ENCODE results near the gene FAM227A. TPM values are rescaled to one million over a fixed set of nuclear protein-coding genes. Genes with fewer than 3 reads are reported as not detected.

The FAM227A gene
- total and polyA plus RNA-seq, 7 experiments from 2014 or later = 0.05 to 1.0 (median 0.30) TPM; not detected in 3

DNA sequence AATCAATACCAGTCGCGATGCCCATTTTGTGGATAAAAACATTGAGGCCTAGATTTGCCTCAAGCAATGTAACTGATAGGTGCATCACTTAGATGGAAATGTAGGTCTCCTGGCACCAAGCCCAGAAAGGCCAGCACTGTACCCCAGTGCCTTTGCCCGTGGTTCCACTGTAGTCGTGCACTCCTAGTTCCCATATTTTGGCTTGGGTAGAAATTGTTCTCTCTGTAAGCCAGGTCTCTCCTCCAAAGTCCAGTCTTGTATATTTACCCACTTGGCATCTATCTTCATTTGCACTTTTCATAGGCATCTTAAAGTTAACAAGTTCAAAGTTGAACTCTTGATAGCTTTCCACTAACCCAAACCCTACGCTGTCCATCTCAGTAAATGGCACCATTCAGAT lies 44.6 kb downstream of the FAM227A start:
- H3K27ac Mint-ChIP-seq = no peak overlapping the region
- H3K4me1 Mint-ChIP-seq = no peaks in the 10 kb centered on the region
- H3K4me3 ChIP-seq (ENCODE audit: low read length) = no peak overlapping the region
- intact Hi-C loops (cut with micrococcal nuclease) = no loop called here
- H3K4me1 ChIP-seq (ENCODE audit: control insufficient read depth in 2 of 2, insufficient read depth in 2 of 2, low read length in 2 of 2) = no peaks in the 10 kb centered on the region
- no peak for DNase-seq
- no peaks in the 10 kb centered on the region for H3K36me3 ChIP-seq (ENCODE audit: control insufficient read depth in 2 of 3, insufficient read depth in 3 of 3, low read length in 3 of 3)
- H3K36me3 Mint-ChIP-seq = no peaks in the 10 kb centered on the region
- H3K9me3 ChIP-seq (ENCODE audit: control insufficient read depth in 2 of 3, low read length in 3 of 3) = no peaks in the 10 kb centered on the region
- ChIA-PET CTCF (no interaction called here), POLR2A (interaction anchor here (0.6 kb wide), 1 partner anchor 74 kb away, joined by 3 read pairs; no protein-coding TSS in a partner anchor)
- H3K27me3 Mint-ChIP-seq = peaks cover 0 to 11% (median 2%) of the 10 kb centered on the region in 5 donors
- no peak overlapping the region for H3K27ac ChIP-seq (ENCODE audit: low read depth, low read length)
- H3K9me3 Mint-ChIP-seq = peaks cover 0 to 7% (median 0%) of the 10 kb centered on the region in 11 donors
- no peak for ATAC-seq
- no peak overlapping the region for H3K4me3 Mint-ChIP-seq
- no peaks in the 10 kb centered on the region for H3K27me3 ChIP-seq (ENCODE audit: control insufficient read depth in 2 of 2, insufficient read depth in 2 of 2, low read length in 2 of 2)

DNA sequence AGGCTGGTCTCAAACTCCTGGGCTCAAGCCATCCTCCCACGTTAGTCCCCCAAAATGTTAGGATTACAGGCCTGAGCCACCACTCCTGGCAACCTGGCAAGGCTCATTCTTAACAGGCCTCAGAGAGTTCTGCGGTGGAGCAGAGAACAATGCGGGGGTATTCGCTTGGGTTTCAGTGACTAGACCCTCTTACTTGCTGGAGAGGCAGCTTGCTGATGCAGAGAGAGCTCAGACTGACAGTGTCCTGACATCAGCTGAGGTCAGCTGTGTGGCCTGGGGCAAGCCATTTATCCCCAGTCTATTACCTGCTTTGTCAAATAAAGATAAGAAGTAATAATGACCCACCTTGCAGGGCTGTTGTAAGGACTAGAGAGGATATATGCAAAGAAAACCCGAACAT lies 46.0 kb downstream of the FAM227A start:
- H3K4me1 Mint-ChIP-seq = no peaks in the 10 kb centered on the region
- H3K4me3 Mint-ChIP-seq = no peak overlapping the region
- no peak overlapping the region for H3K27ac ChIP-seq (ENCODE audit: low read depth, low read length)
- no peak overlapping the region for H3K4me3 ChIP-seq (ENCODE audit: low read length)
- no peaks in the 10 kb centered on the region for H3K9me3 ChIP-seq (ENCODE audit: control insufficient read depth in 2 of 3, low read length in 3 of 3)
- H3K36me3 Mint-ChIP-seq = no peaks in the 10 kb centered on the region
- DNase-seq = no peak
- ATAC-seq = no peak
- peaks cover 0 to 3% of the 10 kb centered on the region in 2 donors for H3K27me3 ChIP-seq (ENCODE audit: control insufficient read depth in 2 of 2, insufficient read depth in 2 of 2, low read length in 2 of 2)
- intact Hi-C loops (cut with micrococcal nuclease) = no loop called here
- no peaks in the 10 kb centered on the region for H3K4me1 ChIP-seq (ENCODE audit: control insufficient read depth in 2 of 2, insufficient read depth in 2 of 2, low read length in 2 of 2)
- CTCF ChIA-PET = no interaction called here
- no peak overlapping the region for H3K27ac Mint-ChIP-seq
- no peaks in the 10 kb centered on the region for H3K9me3 Mint-ChIP-seq
- H3K27me3 Mint-ChIP-seq = peaks cover 0 to 11% (median 0%) of the 10 kb centered on the region in 5 donors
- H3K36me3 ChIP-seq (ENCODE audit: control insufficient read depth in 2 of 3, insufficient read depth in 3 of 3, low read length in 3 of 3) = no peaks in the 10 kb centered on the region
- POLR2A ChIA-PET = no interaction called here

DNA sequence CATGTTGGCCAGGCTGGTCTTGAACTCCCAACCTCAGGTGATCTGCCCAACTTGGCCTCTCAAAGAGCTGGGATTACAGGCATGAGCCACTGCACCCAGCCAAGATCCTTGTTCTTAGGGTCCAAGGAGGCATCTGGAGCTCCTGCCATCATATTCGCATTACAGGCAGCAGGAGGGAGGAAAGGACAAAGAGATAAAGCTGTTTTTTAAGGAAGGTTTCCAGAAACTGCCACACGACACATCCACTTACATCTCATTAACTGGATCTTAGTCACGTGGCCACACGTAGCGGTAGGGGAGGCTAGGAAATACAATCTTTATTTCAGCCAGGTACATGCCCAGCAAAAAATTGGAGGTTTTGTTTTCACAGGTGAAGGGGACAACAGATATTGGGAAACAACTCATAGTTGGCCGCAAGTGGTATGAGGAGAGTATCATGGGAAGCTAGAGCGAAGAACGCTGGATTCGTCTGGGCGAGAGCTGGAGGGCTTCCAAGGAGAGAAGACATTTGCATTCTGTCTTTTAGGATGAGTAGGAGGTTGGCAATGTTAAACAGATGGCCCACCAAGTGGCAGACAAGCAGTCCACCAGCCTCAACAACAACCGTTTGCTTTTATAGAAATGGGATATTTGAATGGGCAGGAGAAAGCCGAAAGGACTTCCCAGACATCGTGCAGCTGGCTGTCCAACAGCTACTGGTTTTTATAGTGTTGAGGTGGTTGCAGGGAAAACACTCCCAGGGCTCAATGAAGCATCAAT lies 47.0 kb downstream of the FAM227A start:
- DNase-seq (no peak), ATAC-seq (no peak)
- H3K4me3 ChIP-seq (ENCODE audit: low read length) = no peak overlapping the region
- H3K36me3 ChIP-seq (ENCODE audit: control insufficient read depth in 2 of 3, insufficient read depth in 3 of 3, low read length in 3 of 3) = no peaks in the 10 kb centered on the region
- Mint-ChIP-seq H3K9me3 (no peaks in the 10 kb centered on the region), H3K36me3 (no peaks in the 10 kb centered on the region), H3K27ac (peak overlapping the region in 1 of 9 donors; percentile 51), H3K27me3 (peaks cover 0 to 8% (median 0%) of the 10 kb centered on the region in 5 donors), H3K4me1 (no peaks in the 10 kb centered on the region), H3K4me3 (no peak overlapping the region)
- ChIA-PET POLR2A (no interaction called here), CTCF (no interaction called here)
- no peaks in the 10 kb centered on the region for H3K9me3 ChIP-seq (ENCODE audit: control insufficient read depth in 2 of 3, low read length in 3 of 3)
- intact Hi-C loops (cut with micrococcal nuclease) = no loop called here
- no peaks in the 10 kb centered on the region for H3K4me1 ChIP-seq (ENCODE audit: control insufficient read depth in 2 of 2, insufficient read depth in 2 of 2, low read length in 2 of 2)
- H3K27me3 ChIP-seq (ENCODE audit: control insufficient read depth in 2 of 2, insufficient read depth in 2 of 2, low read length in 2 of 2) = peaks cover 0 to 3% of the 10 kb centered on the region in 2 donors
- no peak overlapping the region for H3K27ac ChIP-seq (ENCODE audit: low read depth, low read length)

DNA sequence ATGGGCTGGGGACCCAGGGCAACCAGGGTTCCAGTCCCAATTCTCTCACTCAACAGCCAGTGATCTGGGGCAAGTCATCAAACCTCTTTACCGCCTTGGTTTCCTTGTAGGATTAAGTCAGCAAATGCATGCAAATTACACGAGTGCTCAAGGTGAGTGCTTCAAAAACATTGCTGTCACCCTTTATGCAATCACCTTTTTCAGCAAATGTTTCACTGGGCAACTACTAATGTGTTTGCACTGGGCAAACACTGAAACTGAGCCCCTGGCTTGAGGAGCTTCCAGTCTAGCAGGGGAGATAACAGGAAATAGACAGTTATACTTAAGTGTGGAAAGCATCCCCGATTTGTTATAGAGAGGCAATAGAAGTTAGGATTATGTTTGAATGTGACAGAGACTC lies 48.5 kb downstream of the FAM227A start:
- Mint-ChIP-seq H3K9me3 (no peaks in the 10 kb centered on the region), H3K27me3 (peaks cover 0 to 8% (median 0%) of the 10 kb centered on the region in 5 donors), H3K4me3 (no peak overlapping the region), H3K36me3 (no peaks in the 10 kb centered on the region), H3K4me1 (no peaks in the 10 kb centered on the region), H3K27ac (no peak overlapping the region)
- ChIA-PET CTCF (no interaction called here), POLR2A (no interaction called here)
- no peak overlapping the region for H3K27ac ChIP-seq (ENCODE audit: low read depth, low read length)
- H3K4me3 ChIP-seq (ENCODE audit: low read length) = no peak overlapping the region
- intact Hi-C loops (cut with micrococcal nuclease) = no loop called here
- H3K4me1 ChIP-seq (ENCODE audit: control insufficient read depth in 2 of 2, insufficient read depth in 2 of 2, low read length in 2 of 2) = no peaks in the 10 kb centered on the region
- ATAC-seq = no peak
- no peaks in the 10 kb centered on the region for H3K9me3 ChIP-seq (ENCODE audit: control insufficient read depth in 2 of 3, low read length in 3 of 3)
- no peak for DNase-seq
- no peaks in the 10 kb centered on the region for H3K36me3 ChIP-seq (ENCODE audit: control insufficient read depth in 2 of 3, insufficient read depth in 3 of 3, low read length in 3 of 3)
- H3K27me3 ChIP-seq (ENCODE audit: control insufficient read depth in 2 of 2, insufficient read depth in 2 of 2, low read length in 2 of 2) = peaks cover 0 to 3% of the 10 kb centered on the region in 2 donors

DNA sequence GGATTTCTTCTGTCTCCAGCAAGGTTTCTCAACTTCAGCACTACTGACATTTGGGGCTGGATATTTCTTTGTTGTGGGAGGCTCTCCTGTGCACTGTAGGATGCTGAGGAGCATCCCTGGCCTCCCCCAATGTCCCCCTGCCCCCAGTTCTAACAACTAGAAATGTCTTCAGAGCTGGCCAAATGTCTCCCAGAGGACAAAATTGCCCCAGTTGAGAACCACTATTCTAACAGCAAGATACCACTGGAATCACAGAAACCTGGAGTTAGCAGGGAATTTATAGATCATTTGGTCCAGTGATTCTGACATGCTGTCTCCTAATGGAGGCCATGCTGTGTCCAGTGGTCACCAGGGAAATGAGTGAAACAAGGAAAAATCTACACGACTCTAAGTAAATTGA lies 54.0 kb downstream of the FAM227A start:
- H3K4me3 ChIP-seq (ENCODE audit: low read length) = no peak overlapping the region
- no peaks in the 10 kb centered on the region for H3K9me3 ChIP-seq (ENCODE audit: control insufficient read depth in 2 of 3, low read length in 3 of 3)
- H3K27me3 ChIP-seq (ENCODE audit: control insufficient read depth in 2 of 2, insufficient read depth in 2 of 2, low read length in 2 of 2) = peaks cover 0 to 3% of the 10 kb centered on the region in 2 donors
- H3K4me1 Mint-ChIP-seq = peaks cover 0 to 1% (median 0%) of the 10 kb centered on the region in 7 donors
- no peak for DNase-seq
- H3K4me3 Mint-ChIP-seq = no peak overlapping the region
- no peaks in the 10 kb centered on the region for H3K36me3 ChIP-seq (ENCODE audit: control insufficient read depth in 2 of 3, insufficient read depth in 3 of 3, low read length in 3 of 3)
- CTCF ChIA-PET = interaction anchor here (0.6 kb wide), 1 partner anchor 51 kb away, joined by 7 read pairs; no protein-coding TSS in a partner anchor
- intact Hi-C loops (cut with micrococcal nuclease) = no loop called here
- H3K9me3 Mint-ChIP-seq = no peaks in the 10 kb centered on the region
- no peak overlapping the region for H3K27ac Mint-ChIP-seq
- no peaks in the 10 kb centered on the region for H3K36me3 Mint-ChIP-seq
- H3K27ac ChIP-seq (ENCODE audit: low read depth, low read length) = no peak overlapping the region
- H3K4me1 ChIP-seq (ENCODE audit: control insufficient read depth in 2 of 2, insufficient read depth in 2 of 2, low read length in 2 of 2) = no peaks in the 10 kb centered on the region
- POLR2A ChIA-PET = no interaction called here
- no peak for ATAC-seq
- peaks cover 0 to 15% (median 0%) of the 10 kb centered on the region in 5 donors for H3K27me3 Mint-ChIP-seq

DNA sequence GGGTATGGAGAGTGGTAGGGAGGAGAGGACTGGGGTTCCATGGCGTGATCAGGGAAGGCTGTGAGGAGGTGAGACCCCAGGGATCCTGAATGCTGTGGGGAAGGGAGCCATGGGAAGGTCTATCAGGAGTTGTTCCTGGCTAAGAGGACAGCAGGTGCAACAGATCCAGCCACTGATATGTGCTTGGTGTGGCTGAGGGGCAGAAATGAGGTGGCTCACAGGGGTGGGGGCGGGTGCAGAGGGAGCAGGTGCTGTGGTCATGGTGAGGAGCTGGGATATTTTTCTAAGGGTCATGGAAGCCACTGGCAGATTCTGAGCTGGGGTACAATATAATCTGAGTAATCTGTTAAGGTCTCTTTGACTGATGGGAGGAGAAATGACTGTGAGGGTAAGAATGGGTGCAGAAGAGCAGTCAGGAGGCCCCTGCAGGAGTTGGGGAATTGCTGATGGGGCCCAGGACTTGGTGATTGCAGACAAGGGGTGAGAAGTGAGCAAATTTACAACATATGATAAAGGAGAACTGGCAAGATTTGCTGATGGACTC lies 54.9 kb downstream of the FAM227A start:
- DNase-seq (no peak), ATAC-seq (no peak)
- CTCF ChIA-PET = interaction anchor here (0.6 kb wide), 1 partner anchor 52 kb away, joined by 7 read pairs; no protein-coding TSS in a partner anchor
- intact Hi-C loops (cut with micrococcal nuclease) = no loop called here
- H3K27me3 Mint-ChIP-seq = peaks cover 0 to 15% (median 0%) of the 10 kb centered on the region in 5 donors
- H3K27ac ChIP-seq (ENCODE audit: low read depth, low read length) = no peak overlapping the region
- POLR2A ChIA-PET = no interaction called here
- H3K27me3 ChIP-seq (ENCODE audit: control insufficient read depth in 2 of 2, insufficient read depth in 2 of 2, low read length in 2 of 2) = peaks cover 0 to 1% of the 10 kb centered on the region in 2 donors
- peaks cover 0 to 1% (median 0%) of the 10 kb centered on the region in 7 donors for H3K4me1 Mint-ChIP-seq
- H3K4me3 Mint-ChIP-seq = no peak overlapping the region
- H3K9me3 Mint-ChIP-seq = no peaks in the 10 kb centered on the region
- H3K4me1 ChIP-seq (ENCODE audit: control insufficient read depth in 2 of 2, insufficient read depth in 2 of 2, low read length in 2 of 2) = no peaks in the 10 kb centered on the region
- no peaks in the 10 kb centered on the region for H3K36me3 ChIP-seq (ENCODE audit: control insufficient read depth in 2 of 3, insufficient read depth in 3 of 3, low read length in 3 of 3)
- no peaks in the 10 kb centered on the region for H3K9me3 ChIP-seq (ENCODE audit: control insufficient read depth in 2 of 3, low read length in 3 of 3)
- H3K27ac Mint-ChIP-seq = peak overlapping the region in 1 of 9 donors; percentile 2
- H3K4me3 ChIP-seq (ENCODE audit: low read length) = no peak overlapping the region
- H3K36me3 Mint-ChIP-seq = no peaks in the 10 kb centered on the region

DNA sequence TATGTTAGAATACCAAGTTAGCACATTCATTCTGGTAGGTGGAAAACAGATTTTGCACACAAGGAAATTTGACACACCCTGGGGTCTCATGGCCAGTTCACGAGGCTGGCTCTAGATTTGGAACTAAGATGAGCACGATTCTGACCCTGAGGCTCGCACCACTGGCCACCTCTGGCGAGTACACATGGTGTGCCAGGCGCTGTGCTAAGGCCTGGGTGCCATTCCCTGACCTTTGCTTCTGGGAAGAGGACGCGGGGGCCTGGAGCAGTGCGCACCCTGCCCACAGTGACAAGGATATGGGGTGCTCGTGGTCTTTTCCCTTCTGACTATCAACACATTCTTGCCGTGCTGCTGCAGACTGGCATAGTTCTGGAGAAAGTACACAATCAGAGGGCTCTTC lies 56.7 kb downstream of the FAM227A start:
- Mint-ChIP-seq H3K36me3 (no peaks in the 10 kb centered on the region), H3K4me3 (no peak overlapping the region), H3K27me3 (peaks cover 0 to 15% (median 6%) of the 10 kb centered on the region in 5 donors), H3K9me3 (no peaks in the 10 kb centered on the region), H3K27ac (no peak overlapping the region), H3K4me1 (peaks cover 0 to 1% (median 0%) of the 10 kb centered on the region in 7 donors)
- CTCF ChIA-PET = no interaction called here
- Histone ChIP-seq H3K36me3 (ENCODE audit: control insufficient read depth in 2 of 3, insufficient read depth in 3 of 3, low read length in 3 of 3) (no peaks in the 10 kb centered on the region), H3K9me3 (ENCODE audit: control insufficient read depth in 2 of 3, low read length in 3 of 3) (no peaks in the 10 kb centered on the region), H3K27me3 (ENCODE audit: control insufficient read depth in 2 of 2, insufficient read depth in 2 of 2, low read length in 2 of 2) (no peaks in the 10 kb centered on the region), H3K4me3 (ENCODE audit: low read length) (no peak overlapping the region), H3K27ac (ENCODE audit: low read depth, low read length) (no peak overlapping the region), H3K4me1 (ENCODE audit: control insufficient read depth in 2 of 2, insufficient read depth in 2 of 2, low read length in 2 of 2) (no peaks in the 10 kb centered on the region)
- intact Hi-C loops (cut with micrococcal nuclease) = no loop called here
- DNase-seq = no peak
- POLR2A ChIA-PET = no interaction called here
- ATAC-seq = no peak

All from naive thymus-derived CD4-positive, alpha-beta T cell (primary cell).